Subcutaneous abdominal adipose tissue (tissue), 5 donors: ENCODE measurements around the gene KCNJ6.

Source experiments
- H3K27ac ChIP-seq: one replicate; pipeline ENCODE4 v1.7.0; 2013; ENCODE audit warnings: low read depth, mild to moderate bottlenecking, inconsistent platforms, low read length, moderate library complexity
- H3K27me3 ChIP-seq, 5 donors: one replicate each; pipeline ENCODE4 v1.7.0; 2013; ENCODE audit warnings: low read length in 5 of 5, inconsistent platforms in 1 of 5; ENCODE audit not compliant: control insufficient read depth in 5 of 5, insufficient read depth in 4 of 5
- H3K36me3 ChIP-seq, 5 donors: one replicate each; pipeline ENCODE4 v1.7.0; 2013; ENCODE audit warnings: low read length in 5 of 5; ENCODE audit not compliant: control insufficient read depth in 5 of 5, insufficient read depth in 5 of 5
- H3K4me1 ChIP-seq, 5 donors: one replicate each; pipeline ENCODE4 v1.7.0; 2013; ENCODE audit warnings: low read length in 5 of 5, mild to moderate bottlenecking in 3 of 5, moderate library complexity in 1 of 5; ENCODE audit not compliant: control insufficient read depth in 5 of 5, insufficient read depth in 5 of 5
- H3K4me3 ChIP-seq, 5 donors: one replicate each; pipeline ENCODE4 v1.7.0; 2013; ENCODE audit warnings: low read length in 5 of 5, low read depth in 1 of 5
- H3K9ac ChIP-seq, 5 donors: one replicate each; pipeline ENCODE4 v1.7.0; 2013; ENCODE audit warnings: low read length in 5 of 5, mild to moderate bottlenecking in 4 of 5, moderate library complexity in 3 of 5
- H3K9me3 ChIP-seq, 5 donors: one replicate each; pipeline ENCODE4 v1.7.0; 2013; ENCODE audit warnings: low read length in 5 of 5; ENCODE audit not compliant: control insufficient read depth in 5 of 5
- donor health status: healthy.
- donor health status: healthy.
- donor health status: healthy.
- donor health status: healthy.
- donor health status: healthy.

The KCNJ6 gene

GRCh38 chr21:37704751-37705150 lies 211.5 kb downstream of the KCNJ6 start:
- no peak overlapping the region for H3K9ac ChIP-seq
- H3K4me1 ChIP-seq: no peaks in the 10 kb centered on the region
- H3K36me3 ChIP-seq: no peaks in the 10 kb centered on the region
- H3K27me3 ChIP-seq: peaks cover 0 to 2% (median 0%) of the 10 kb centered on the region in 5 donors
- no peak overlapping the region for H3K4me3 ChIP-seq
- peaks cover 0 to 4% (median 0%) of the 10 kb centered on the region in 5 donors for H3K9me3 ChIP-seq
- no peak overlapping the region for H3K27ac ChIP-seq

DNA sequence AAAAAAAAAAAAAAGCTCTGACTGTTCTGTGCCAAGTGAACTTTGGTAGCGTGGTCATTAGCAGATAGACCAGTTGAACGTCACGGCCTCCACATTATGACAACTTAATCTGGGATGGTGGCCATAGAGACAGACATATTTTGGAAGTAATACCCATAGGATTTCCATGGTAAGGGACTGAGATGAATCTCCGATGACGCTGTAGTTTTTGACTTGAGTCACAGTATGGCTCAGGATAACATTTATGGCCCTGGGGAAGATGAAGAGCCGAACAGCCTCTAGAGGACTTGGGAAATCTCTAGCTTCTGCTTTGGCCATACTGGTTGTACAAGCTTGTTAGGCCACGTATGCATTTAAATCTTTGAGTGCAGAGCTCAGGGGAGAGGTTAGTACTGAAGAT lies 214.0 kb downstream of the KCNJ6 start:
- Histone ChIP-seq H3K9ac (no peak overlapping the region), H3K4me3 (no peak overlapping the region), H3K4me1 (no peaks in the 10 kb centered on the region), H3K27ac (no peak overlapping the region), H3K36me3 (no peaks in the 10 kb centered on the region), H3K27me3 (peaks cover 0 to 4% (median 0%) of the 10 kb centered on the region in 5 donors), H3K9me3 (peaks cover 0 to 4% (median 0%) of the 10 kb centered on the region in 5 donors)

- Histone ChIP-seq H3K4me3 (no peak overlapping the region), H3K36me3 (no peaks in the 10 kb centered on the region), H3K27me3 (peaks cover 0 to 4% (median 0%) of the 10 kb centered on the region in 5 donors), H3K27ac (no peak overlapping the region), H3K9ac (no peak overlapping the region), H3K9me3 (no peaks in the 10 kb centered on the region), H3K4me1 (no peaks in the 10 kb centered on the region)
Measured at GRCh38 chr21:37700641-37701202, 215.5 kb downstream of the KCNJ6 start.

GRCh38 chr21:37699024-37699775 lies 217.1 kb downstream of the KCNJ6 start:
- Histone ChIP-seq H3K4me3 (no peak overlapping the region), H3K9me3 (no peaks in the 10 kb centered on the region), H3K27me3 (peaks cover 0 to 4% (median 0%) of the 10 kb centered on the region in 5 donors), H3K36me3 (no peaks in the 10 kb centered on the region), H3K4me1 (no peaks in the 10 kb centered on the region), H3K27ac (no peak overlapping the region), H3K9ac (no peak overlapping the region)

GRCh38 chr21:37696936-37697335 lies 219.3 kb downstream of the KCNJ6 start:
- Histone ChIP-seq H3K4me1 (no peaks in the 10 kb centered on the region), H3K27ac (no peak overlapping the region), H3K4me3 (no peak overlapping the region), H3K9ac (no peak overlapping the region), H3K36me3 (no peaks in the 10 kb centered on the region), H3K27me3 (peaks cover 0 to 4% (median 0%) of the 10 kb centered on the region in 5 donors), H3K9me3 (no peaks in the 10 kb centered on the region)

DNA sequence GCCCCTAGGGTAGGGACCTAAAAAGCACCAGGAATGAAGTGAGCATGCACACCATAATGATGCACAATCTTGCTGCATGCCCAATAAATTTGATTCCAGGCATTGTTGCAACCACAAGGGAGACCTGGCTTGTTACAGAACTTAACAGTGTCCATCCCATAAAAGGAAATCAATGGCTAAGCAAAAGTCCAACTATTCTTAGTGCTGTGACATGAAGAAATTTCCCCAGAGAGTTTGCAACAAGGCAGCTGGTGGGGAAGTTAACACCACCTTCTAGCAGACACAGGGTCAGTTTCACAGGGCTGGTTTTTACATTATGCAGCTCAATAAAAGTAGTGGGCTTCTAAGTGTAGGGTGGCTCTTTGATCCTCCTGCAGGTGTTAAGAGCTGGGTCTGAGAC lies 221.1 kb downstream of the KCNJ6 start:
- H3K36me3 ChIP-seq: no peaks in the 10 kb centered on the region
- no peaks in the 10 kb centered on the region for H3K9me3 ChIP-seq
- H3K27me3 ChIP-seq: peaks cover 0 to 7% (median 3%) of the 10 kb centered on the region in 5 donors

DNA sequence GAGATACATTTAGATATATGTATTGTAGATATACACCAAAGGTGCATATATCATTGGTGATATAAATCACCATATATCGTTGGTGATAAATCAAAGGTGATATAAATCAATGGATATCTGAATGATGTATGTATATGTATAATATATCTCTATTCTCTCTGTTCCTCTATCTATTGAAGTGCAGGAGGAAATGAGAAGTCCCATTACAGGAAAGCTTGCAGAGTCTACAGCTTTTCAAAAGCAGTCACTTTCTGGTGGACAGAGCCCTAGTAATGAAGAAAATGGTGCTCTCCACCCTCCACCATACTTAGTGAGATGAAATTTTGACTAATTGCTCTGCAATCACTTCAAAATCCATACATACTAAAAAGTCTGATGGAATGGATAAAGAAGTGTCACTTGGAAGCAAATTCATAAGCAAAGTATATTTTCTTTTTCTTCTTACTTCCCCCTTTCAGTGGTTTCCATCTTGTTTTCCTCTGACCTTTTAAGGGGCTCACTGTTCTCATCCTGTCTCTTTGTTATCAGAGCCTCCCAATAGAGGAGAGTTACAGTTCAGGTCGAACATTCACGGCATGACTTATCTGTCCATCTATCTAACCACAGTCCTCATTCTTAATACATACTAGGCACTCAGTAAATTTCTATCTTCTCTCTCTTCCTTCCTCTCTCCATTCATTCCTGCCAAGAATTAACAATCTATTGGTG lies 227.2 kb downstream of the KCNJ6 start:
- Histone ChIP-seq H3K9me3 (no peaks in the 10 kb centered on the region), H3K4me3 (no peak overlapping the region), H3K27me3 (peaks cover 0 to 5% (median 0%) of the 10 kb centered on the region in 5 donors), H3K9ac (no peak overlapping the region), H3K4me1 (no peaks in the 10 kb centered on the region), H3K36me3 (no peaks in the 10 kb centered on the region), H3K27ac (no peak overlapping the region)

More for the DNA sequence above, 221.1 kb downstream of the KCNJ6 start:
- Histone ChIP-seq H3K4me1 (no peaks in the 10 kb centered on the region), H3K4me3 (no peak overlapping the region), H3K27ac (no peak overlapping the region), H3K9ac (no peak overlapping the region)

DNA sequence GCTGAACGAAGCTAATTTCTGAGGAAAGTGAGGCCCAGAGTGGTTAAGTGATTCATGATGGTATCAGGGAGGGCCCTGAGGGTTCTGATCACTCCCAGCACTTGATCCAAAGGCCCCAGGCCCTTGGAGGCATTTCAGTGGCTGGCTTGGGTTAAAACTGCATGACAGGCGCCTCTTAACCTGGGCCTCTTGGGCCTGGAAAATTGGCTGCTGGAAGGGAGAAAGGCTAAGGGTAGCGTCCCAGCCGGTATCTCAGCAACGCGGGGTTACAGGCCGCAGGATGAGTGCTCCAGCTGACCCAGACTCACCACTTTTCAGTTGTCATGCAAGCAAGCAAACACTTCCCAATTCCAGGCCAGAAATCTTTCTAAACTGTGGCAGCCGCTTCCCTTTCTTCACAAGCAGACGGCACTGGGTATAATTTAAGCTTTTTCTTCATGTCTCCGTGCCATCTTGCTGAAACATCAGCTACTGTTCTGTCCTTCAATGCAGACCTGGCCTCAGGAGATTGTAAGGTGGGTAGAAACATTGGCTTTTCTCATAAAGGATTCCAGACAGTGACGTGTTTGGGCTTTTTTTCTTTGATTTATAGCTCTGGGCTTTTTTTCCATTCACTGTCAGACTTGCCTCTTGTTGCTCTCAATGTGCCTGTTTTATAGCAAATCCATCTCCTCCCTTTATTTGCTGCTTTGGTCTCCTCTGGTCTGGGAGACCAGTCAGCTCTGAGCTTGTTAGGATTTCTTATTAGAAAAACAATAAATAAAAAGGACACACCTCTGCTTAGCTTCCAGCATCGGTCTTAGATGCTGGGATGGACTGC lies 229.1 kb downstream of the KCNJ6 start:
- Histone ChIP-seq H3K9me3 (no peaks in the 10 kb centered on the region), H3K4me3 (no peak overlapping the region), H3K27ac (no peak overlapping the region), H3K4me1 (no peaks in the 10 kb centered on the region), H3K27me3 (peaks cover 0 to 8% (median 0%) of the 10 kb centered on the region in 5 donors), H3K36me3 (no peaks in the 10 kb centered on the region), H3K9ac (no peak overlapping the region)

DNA sequence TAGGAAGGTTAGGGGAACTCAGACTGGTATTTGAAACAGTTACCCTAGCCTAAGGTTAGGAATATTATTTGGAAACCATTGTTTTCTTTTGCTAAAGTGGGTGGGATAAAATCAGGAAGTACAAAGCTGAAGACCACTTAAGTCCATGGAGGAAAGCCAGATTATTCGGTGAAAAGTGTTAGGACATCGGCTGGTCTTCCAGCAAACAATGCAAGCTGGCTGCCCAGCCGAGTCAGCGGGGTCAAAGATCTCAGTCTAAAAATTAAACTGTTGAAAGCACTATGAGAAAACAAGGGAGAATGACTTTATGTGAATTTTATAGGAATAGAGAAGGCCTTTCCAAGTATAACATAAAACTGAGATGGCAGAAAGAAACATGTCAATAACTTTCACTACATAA lies 231.7 kb downstream of the KCNJ6 start:
- no peak overlapping the region for H3K27ac ChIP-seq
- peaks cover 0 to 4% (median 0%) of the 10 kb centered on the region in 5 donors for H3K27me3 ChIP-seq
- H3K9me3 ChIP-seq: peaks cover 0 to 1% (median under 1%) of the 10 kb centered on the region in 5 donors
- no peaks in the 10 kb centered on the region for H3K36me3 ChIP-seq
- H3K9ac ChIP-seq: no peak overlapping the region
- no peaks in the 10 kb centered on the region for H3K4me1 ChIP-seq
- no peak overlapping the region for H3K4me3 ChIP-seq
